Right lobe of liver (tissue), 6 donors: ENCODE results near the gene C1QC. TPM values are rescaled to one million over a fixed set of nuclear protein-coding genes. Genes with fewer than 3 reads are reported as not detected.

ENCODE experiments used
- ATAC-seq, 4 donors: fragments of 200-7000 bp; cut with Tn5 transposase; one replicate each; pipeline ENCODE4 v1.9.1; 2020; ENCODE audit warnings: mild to moderate bottlenecking in 4 of 4, moderate library complexity in 4 of 4
- DNase-seq, 3 donors: peaks; one replicate each; pipeline ENCODE4 v3.0.0-alpha.2; 2020
- H3K27ac ChIP-seq, 3 donors: fragments of 200-600 bp; one replicate each; pipeline ENCODE4 v1.8.0; 2022
- H3K27me3 ChIP-seq, 2 donors: fragments of 200-600 bp; one replicate each; pipeline ENCODE4 v1.8.0; 2022
- H3K36me3 ChIP-seq, 4 donors: fragments of 200-600 bp; sonication (generic) in 1 of 4; one replicate each; pipeline versions ENCODE4 v1.5.1 to v1.8.0; 2017 to 2022; ENCODE audit warnings: control low read depth in 1 of 4
- H3K4me1 ChIP-seq, 4 donors: fragments of 200-600 bp; sonication (generic) in 1 of 4; one replicate each; pipeline versions ENCODE4 v1.5.1 to v1.8.0; 2017 to 2022; ENCODE audit warnings: control low read depth in 1 of 4
- H3K4me3 ChIP-seq, 3 donors: fragments of 200-600 bp; one replicate each; pipeline ENCODE4 v1.8.0; 2022
- H3K9me3 ChIP-seq, 4 donors: fragments of 200-600 bp; sonication (generic) in 1 of 4; one replicate each; pipeline versions ENCODE4 v1.5.1 to v1.8.0; 2017 to 2022; ENCODE audit warnings: control low read depth in 1 of 4
- CTCF ChIP-seq, 4 donors: fragments of 200-600 bp in 3 of 4; fragments of 450-650 bp in 1 of 4; IDR thresholded peaks; one replicate each; pipeline versions ENCODE4 v1.5.1 to v1.8.0; 2016 to 2022; ENCODE audit warnings: antibody characterized with exemption in 4 of 4, mild to moderate bottlenecking in 2 of 4
- POLR2A ChIP-seq: fragments of 450-650 bp; IDR thresholded peaks from one replicate; pipeline ENCODE4 v1.6.1; 2017; ENCODE audit warnings: antibody characterized with exemption, mild to moderate bottlenecking
- WGBS: methylation state at CpG from one replicate; pipeline ENCODE4 v1.1.6; 2018; ENCODE audit warnings: low coverage, low lambda C conversion rate; ENCODE audit not compliant: insufficient coverage; ENCODE audit errors: missing lambda C conversion rate; 5-methylcytosine and 5-hydroxymethylcytosine counted together
- intact Hi-C, 2 donors: fragments of 100-400 bp; cut with DNase I; formaldehyde crosslinking; loops; one replicate each; pipeline versions ENCODE4 v1.11.2 to v1.14.1; 2022
- total RNA-seq, 6 experiments: library from RNA; depleted of rRNA in 2 of 6; stranded (reverse); fragments of >200 nt in 2 of 6; fragmentation: NEBNext Ultra II Directional in 3 of 6; extraction: Animal tissue kit (Norgen Biotek cat#: 25700) in 3 of 6; gene quantifications; one replicate each; pipeline versions ENCODE4 v1.1.0 to v1.2.4, GENCODE V29; 2016 to 2023
- donor health status: DM: no; HTN: yes; CAD: no.
- donor health status: DM: no; HTN: no; CAD: no.
- donor health status: DM: no; HTN: no; CAD: no.
- donor health status: DM: no; HTN: yes; CAD: no.
- donor health status: DM: no; HTN: yes; CAD: no.

C1QC gene
- total RNA-seq, 6 experiments from 2014 or later = 63.3 to 305 (median 71.9) TPM

GRCh38 chr1:22633697-22634463, 9.6 kb upstream of the C1QC start:
- Histone ChIP-seq H3K27ac (no peak overlapping the region), H3K4me1 (no peaks in the 10 kb centered on the region), H3K27me3 (no peaks in the 10 kb centered on the region), H3K4me3 (no peak overlapping the region), H3K9me3 (no peaks in the 10 kb centered on the region), H3K36me3 (no peaks in the 10 kb centered on the region)
- no peak for ATAC-seq
- 52% methylated on average over 2 of the region's 10 CpGs for WGBS
- DNase-seq = no peak
- intact Hi-C loops = no loop called here
- TF ChIP-seq POLR2A (no peak), CTCF (IDR thresholded peaks at IDR 0.05) (no peak)

GRCh38 chr1:22635436-22635835, 8.0 kb upstream of the C1QC start:
- no peak for TF ChIP-seq POLR2A
- TF ChIP-seq CTCF (IDR thresholded peaks at IDR 0.05) = no peak
- H3K4me1 ChIP-seq = no peaks in the 10 kb centered on the region
- no peak overlapping the region for H3K4me3 ChIP-seq
- intact Hi-C loops = no loop called here
- no peaks in the 10 kb centered on the region for H3K9me3 ChIP-seq
- H3K27ac ChIP-seq = no peak overlapping the region
- H3K27me3 ChIP-seq = no peaks in the 10 kb centered on the region
- 20% methylated on average over 1 of the region's 7 CpGs for whole genome bisulfite sequencing
- ATAC-seq = no peak
- DNase-seq = no peak
- H3K36me3 ChIP-seq = no peaks in the 10 kb centered on the region

GRCh38 chr1:22636353-22636752, 7.1 kb upstream of the C1QC start, which contains the start of gene C1QA:
Gene C1QA, plus strand, starts transcription at chr1:22636628. Its CDS starts 989 bp downstream, at chr1:22637617.
- no peaks in the 10 kb centered on the region for H3K36me3 ChIP-seq
- peak within 1 kb of the TSS in 2 of 3 donors; percentile 16 to 38 for H3K4me3 ChIP-seq
- DNase-seq (peak in 2 of 3 donors; percentile 56 to 76), ATAC-seq (peak; percentile 66 to 73 (median 70))
- no peaks in the 10 kb centered on the region for H3K9me3 ChIP-seq
- TF ChIP-seq CTCF (IDR thresholded peaks at IDR 0.05) (no peak), POLR2A (peak; percentile 51)
- H3K27me3 ChIP-seq = no peaks in the 10 kb centered on the region
- 37% methylated on average over 5 of the region's 5 CpGs for WGBS
- intact Hi-C loops = no loop called here
- no peaks in the 10 kb centered on the region for H3K4me1 ChIP-seq
- no peak within 1 kb of the TSS for H3K27ac ChIP-seq

GRCh38 chr1:22636927-22637326, 6.5 kb upstream of the C1QC start:
- ATAC-seq (no peak), DNase-seq (no peak)
- Histone ChIP-seq H3K4me1 (no peaks in the 10 kb centered on the region), H3K27me3 (no peaks in the 10 kb centered on the region), H3K27ac (no peak overlapping the region), H3K4me3 (peak overlapping the region in 2 of 3 donors; percentile 9 to 38), H3K36me3 (no peaks in the 10 kb centered on the region), H3K9me3 (no peaks in the 10 kb centered on the region)
- no peak for TF ChIP-seq CTCF (IDR thresholded peaks at IDR 0.05)
- TF ChIP-seq POLR2A = no peak
- 26% methylated on average over 6 of the region's 6 CpGs for WGBS
- intact Hi-C loops = no loop called here
